Endothelial cell (in vitro differentiated cells): ENCODE results near the gene KCNK18. TPM values are rescaled to one million over a fixed set of nuclear protein-coding genes. Genes with fewer than 3 reads are reported as not detected.
A peak's percentile ranks its signal among the peaks of the same experiment; 100 is the strongest.

ENCODE experiments used
- DNase-seq: peaks from one replicate; pipeline ENCODE4 v3.0.0; 2021; ENCODE audit warnings: low spot score
- H3K27ac Mint-ChIP-seq: one replicate; pipeline ENCODE4 v1.8.0; 2021; ENCODE audit warnings: mixed read lengths, inconsistent platforms; ENCODE audit not compliant: unreplicated experiment
- H3K27me3 Mint-ChIP-seq: one replicate; pipeline ENCODE4 v1.8.0; 2021; ENCODE audit warnings: mild to moderate bottlenecking, moderate library complexity, mixed read lengths, inconsistent platforms; ENCODE audit not compliant: unreplicated experiment
- H3K36me3 Mint-ChIP-seq: one replicate; pipeline ENCODE4 v1.8.0; 2021; ENCODE audit warnings: mild to moderate bottlenecking, low read depth, mixed read lengths, inconsistent platforms; ENCODE audit not compliant: unreplicated experiment
- H3K4me1 Mint-ChIP-seq: one replicate; pipeline ENCODE4 v1.8.0; 2021; ENCODE audit warnings: mild to moderate bottlenecking, mixed read lengths, inconsistent platforms; ENCODE audit not compliant: unreplicated experiment
- H3K4me3 Mint-ChIP-seq: one replicate; pipeline ENCODE4 v1.8.0; 2021; ENCODE audit warnings: mild to moderate bottlenecking, mixed read lengths, inconsistent platforms; ENCODE audit not compliant: unreplicated experiment
- H3K9me3 Mint-ChIP-seq: one replicate; pipeline ENCODE4 v1.8.0; 2021; ENCODE audit warnings: mixed read lengths, inconsistent platforms; ENCODE audit not compliant: unreplicated experiment
- CTCF ChIP-seq: fragments of 200-600 bp; sonication (generic); IDR thresholded peaks from one replicate; pipeline ENCODE4 v1.5.0; 2021; ENCODE audit warnings: antibody characterized with exemption; ENCODE audit not compliant: unreplicated experiment
- total RNA-seq: library from RNA; stranded (reverse); fragmentation: NEBNext Ultra II Directional; extraction: Animal tissue kit (Norgen Biotek cat#: 25700); gene quantifications from one replicate; pipeline ENCODE4 v1.2.1, GENCODE V29; 2021; ENCODE audit not compliant: unreplicated experiment

Gene KCNK18
- total RNA-seq, 1 donor from 2014 or later: 0.31 TPM

- peaks cover 17% of the 10 kb centered on the region for H3K4me1 Mint-ChIP-seq
- H3K4me3 Mint-ChIP-seq: no peak overlapping the region
- H3K36me3 Mint-ChIP-seq: no peaks in the 10 kb centered on the region
- H3K27me3 Mint-ChIP-seq: no peaks in the 10 kb centered on the region
- TF ChIP-seq CTCF: no peak
- DNase-seq: no peak
- no peaks in the 10 kb centered on the region for H3K9me3 Mint-ChIP-seq
- no peak overlapping the region for H3K27ac Mint-ChIP-seq
Observed at GRCh38 chr10:117253908-117254307, 56.6 kb downstream of the KCNK18 start.

GRCh38 chr10:117254338-117254737, 57.0 kb downstream of the KCNK18 start:
- Mint-ChIP-seq H3K4me1 (peaks cover 18% of the 10 kb centered on the region), H3K27me3 (no peaks in the 10 kb centered on the region), H3K36me3 (no peaks in the 10 kb centered on the region), H3K27ac (no peak overlapping the region), H3K4me3 (no peak overlapping the region), H3K9me3 (no peaks in the 10 kb centered on the region)
- no peak for DNase-seq
- TF ChIP-seq CTCF: no peak

- Mint-ChIP-seq H3K4me3 (peak overlapping the region; percentile 49), H3K27me3 (no peaks in the 10 kb centered on the region), H3K36me3 (no peaks in the 10 kb centered on the region), H3K9me3 (no peaks in the 10 kb centered on the region), H3K27ac (no peak overlapping the region), H3K4me1 (peaks cover 26% of the 10 kb centered on the region)
- no peak for TF ChIP-seq CTCF
- DNase-seq: no peak
Observed at GRCh38 chr10:117254774-117255735, 57.8 kb downstream of the KCNK18 start.

- peaks cover 31% of the 10 kb centered on the region for H3K4me1 Mint-ChIP-seq
- TF ChIP-seq CTCF: no peak
Observed at GRCh38 chr10:117255835-117256460, 58.7 kb downstream of the KCNK18 start.

GRCh38 chr10:117256910-117257309, 59.6 kb downstream of the KCNK18 start:
- H3K27me3 Mint-ChIP-seq: no peaks in the 10 kb centered on the region
- no peak for TF ChIP-seq CTCF
- H3K36me3 Mint-ChIP-seq: no peaks in the 10 kb centered on the region
- peaks cover 25% of the 10 kb centered on the region for H3K4me1 Mint-ChIP-seq
- no peak overlapping the region for H3K27ac Mint-ChIP-seq
- DNase-seq: no peak
- no peaks in the 10 kb centered on the region for H3K9me3 Mint-ChIP-seq
- no peak overlapping the region for H3K4me3 Mint-ChIP-seq

More at GRCh38 chr10:117255835-117256460, 58.7 kb downstream of the KCNK18 start:
- no peaks in the 10 kb centered on the region for H3K27me3 Mint-ChIP-seq
- H3K9me3 Mint-ChIP-seq: no peaks in the 10 kb centered on the region
- H3K27ac Mint-ChIP-seq: no peak overlapping the region
- no peak for DNase-seq
- no peak overlapping the region for H3K4me3 Mint-ChIP-seq
- H3K36me3 Mint-ChIP-seq: no peaks in the 10 kb centered on the region
